Small intestine (tissue), 7 donors: ENCODE results near the gene RNF111. TPM values are rescaled to one million over a fixed set of nuclear protein-coding genes. Genes with fewer than 3 reads are reported as not detected.
A peak's percentile ranks its signal among the peaks of the same experiment; 100 is the strongest.

Experiments used
- DNase-seq, 2 donors: peaks; one replicate each; pipeline versions ENCODE4 v3.0.0 to v3.0.0-alpha.2; 2013
- FAIRE-seq: peaks from 2 replicates; lab custom pipeline; 2012; peaks lifted over from hg19 to GRCh38; lab: Jason Lieb, UNC
- H3K27ac ChIP-seq, 3 donors: one replicate each; pipeline ENCODE4 v1.5.1; 2013; ENCODE audit warnings: low read length in 2 of 3, mild to moderate bottlenecking in 2 of 3, control low read depth in 1 of 3, inconsistent platforms in 1 of 3, low read depth in 1 of 3, moderate library complexity in 1 of 3
- H3K27me3 ChIP-seq, 3 donors: one replicate each; pipeline ENCODE4 v1.6.1; 2013; ENCODE audit warnings: low read length in 3 of 3, inconsistent platforms in 1 of 3; ENCODE audit not compliant: control insufficient read depth in 3 of 3, insufficient read depth in 3 of 3
- H3K36me3 ChIP-seq, 3 donors: one replicate each; pipeline ENCODE4 v1.6.1; 2013; ENCODE audit warnings: low read length in 3 of 3, inconsistent platforms in 1 of 3, low read depth in 1 of 3, mild to moderate bottlenecking in 1 of 3, moderate library complexity in 1 of 3; ENCODE audit not compliant: control insufficient read depth in 3 of 3, insufficient read depth in 2 of 3
- H3K4me1 ChIP-seq, 3 donors: one replicate each; pipeline ENCODE4 v1.6.1; 2013; ENCODE audit warnings: low read length in 2 of 3, inconsistent platforms in 1 of 3, low read depth in 1 of 3, mild to moderate bottlenecking in 1 of 3, moderate library complexity in 1 of 3; ENCODE audit not compliant: control insufficient read depth in 3 of 3, insufficient read depth in 2 of 3
- H3K4me3 ChIP-seq, 3 donors: one replicate each; pipeline ENCODE4 v1.5.1; 2013; ENCODE audit warnings: low read length in 3 of 3, control low read depth in 1 of 3, inconsistent platforms in 1 of 3, low read depth in 1 of 3, mild to moderate bottlenecking in 1 of 3, moderate library complexity in 1 of 3
- H3K9me3 ChIP-seq, 2 donors: one replicate each; pipeline ENCODE4 v1.6.1; 2013; ENCODE audit warnings: low read depth in 1 of 2, low read length in 1 of 2; ENCODE audit not compliant: control insufficient read depth in 2 of 2, insufficient read depth in 1 of 2
- WGBS, 3 donors: extraction: QIAGEN DNeasy Blood & Tissue Kit; methylation state at CpG; one replicate each; pipeline ENCODE4 v1.1.7; 2013; 5-methylcytosine and 5-hydroxymethylcytosine counted together
- polyA plus RNA-seq, 4 donors: library from polyadenylated mRNA; stranded (reverse) in 3 of 4; unstranded in 1 of 4; fragments of 200-250 nt in 3 of 4; fragments of 120-200 nt in 1 of 4; gene quantifications; one replicate each; pipeline versions ENCODE4 v1.2.1 to v1.2.3, GENCODE V29; 2013
- donor health status: healthy with polysubstance abuse.
- donor health status: control.
- donor health status: control.
- donor health status: Bipolar disorder and iron deficiency.
- donor health status: healthy.

The RNF111 gene
- polyA plus RNA-seq, 4 donors: 7.0 to 28.0 (median 8.8) TPM

GRCh38 chr15:59005579-59005978 lies 18.1 kb downstream of the RNF111 start:
- H3K4me3 ChIP-seq: no peak overlapping the region
- H3K4me1 ChIP-seq: peaks cover 0 to 3% (median 0%) of the 10 kb centered on the region in 3 donors
- H3K36me3 ChIP-seq: peaks cover 3 to 19% (median 3%) of the 10 kb centered on the region in 3 donors
- no peaks in the 10 kb centered on the region for H3K9me3 ChIP-seq
- no peak overlapping the region for H3K27ac ChIP-seq
- WGBS, 3 donors: 80 to 93% (median 91%) methylated on average over 5 of the region's 5 CpGs
- H3K27me3 ChIP-seq: no peaks in the 10 kb centered on the region
- FAIRE-seq: no peak
- no peak for DNase-seq

DNA sequence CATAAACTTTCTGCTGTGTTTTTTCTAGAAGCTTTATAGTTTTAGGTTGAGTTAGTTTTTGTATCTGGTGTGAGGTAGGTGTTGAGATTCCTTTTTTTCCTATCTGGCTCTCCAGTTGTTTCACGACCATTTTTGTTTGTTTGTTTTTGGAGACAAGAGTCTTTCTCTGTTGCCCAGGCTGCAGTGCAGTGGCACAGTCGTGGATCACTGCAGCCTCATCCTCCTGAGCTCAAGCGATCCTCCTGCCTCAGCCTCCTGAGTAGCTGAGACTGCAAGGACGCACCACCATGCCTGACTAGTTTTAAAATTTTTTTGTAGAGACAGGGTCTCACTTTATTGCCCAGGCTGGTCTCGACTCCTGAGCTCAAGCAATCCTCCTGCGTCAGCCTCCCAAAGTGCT lies 20.6 kb downstream of the RNF111 start:
- no peak overlapping the region for H3K4me3 ChIP-seq

GRCh38 chr15:59011262-59011952 lies 23.9 kb downstream of the RNF111 start:
- H3K36me3 ChIP-seq: peaks cover 0 to 20% (median 0%) of the 10 kb centered on the region in 3 donors
- no peak for FAIRE-seq
- peaks cover 0 to under 1% of the 10 kb centered on the region in 2 donors for H3K9me3 ChIP-seq
- no peak overlapping the region for H3K27ac ChIP-seq
- no peak overlapping the region for H3K4me3 ChIP-seq
- 61 to 75% (median 70%) methylated on average over 3 of the region's 3 CpGs for WGBS, 3 donors
- H3K27me3 ChIP-seq: no peaks in the 10 kb centered on the region
- no peak for DNase-seq
- no peaks in the 10 kb centered on the region for H3K4me1 ChIP-seq

More for the DNA sequence above, 20.6 kb downstream of the RNF111 start:
- no peak overlapping the region for H3K27ac ChIP-seq
- no peaks in the 10 kb centered on the region for H3K27me3 ChIP-seq
- H3K9me3 ChIP-seq: no peaks in the 10 kb centered on the region
- peaks cover 3 to 21% (median 3%) of the 10 kb centered on the region in 3 donors for H3K36me3 ChIP-seq
- no peak for DNase-seq
- 92 to 95% (median 93%) methylated on average over 6 of the region's 6 CpGs for WGBS, 3 donors
- no peaks in the 10 kb centered on the region for H3K4me1 ChIP-seq
- FAIRE-seq: no peak

GRCh38 chr15:59013246-59013873 lies 25.9 kb downstream of the RNF111 start:
- no peak overlapping the region for H3K27ac ChIP-seq
- WGBS, 3 donors: 77 to 81% (median 80%) methylated on average over 3 of the region's 3 CpGs
- no peaks in the 10 kb centered on the region for H3K27me3 ChIP-seq
- no peak overlapping the region for H3K4me3 ChIP-seq
- no peak for DNase-seq
- no peak for FAIRE-seq
- peaks cover 0 to 6% of the 10 kb centered on the region in 2 donors for H3K9me3 ChIP-seq
- H3K36me3 ChIP-seq: peaks cover 0 to 20% (median 1%) of the 10 kb centered on the region in 3 donors
- no peaks in the 10 kb centered on the region for H3K4me1 ChIP-seq

- WGBS, 3 donors: 90 to 100% (median 100%) methylated on average over 1 of the region's 1 CpG
- H3K9me3 ChIP-seq: peaks cover 0 to 6% of the 10 kb centered on the region in 2 donors
- no peak for FAIRE-seq
- H3K27me3 ChIP-seq: no peaks in the 10 kb centered on the region
- DNase-seq: no peak
- peaks cover 0 to 23% (median 1%) of the 10 kb centered on the region in 3 donors for H3K36me3 ChIP-seq
- no peak overlapping the region for H3K27ac ChIP-seq
- H3K4me3 ChIP-seq: no peak overlapping the region
- H3K4me1 ChIP-seq: no peaks in the 10 kb centered on the region
Observed at GRCh38 chr15:59014068-59014467, 26.6 kb downstream of the RNF111 start.

DNA sequence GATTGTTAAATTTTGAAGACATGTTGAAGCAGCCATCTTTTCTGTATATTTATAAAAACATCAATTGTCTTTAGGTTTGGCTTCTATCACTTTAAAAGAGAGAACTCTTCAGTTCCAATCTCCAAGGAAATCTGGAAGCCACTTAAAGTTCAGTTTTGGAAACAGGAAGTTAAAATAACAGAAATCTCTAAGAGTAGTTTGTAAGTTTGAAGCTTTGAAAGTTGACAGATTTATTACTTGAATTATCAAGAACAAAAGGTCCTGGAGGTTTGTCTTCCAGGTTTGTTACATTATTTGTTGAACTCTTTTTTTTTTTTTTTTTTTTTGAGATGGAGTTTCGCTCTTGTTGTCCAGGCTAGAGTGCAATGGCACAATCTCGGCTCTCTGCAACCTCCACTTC lies 30.0 kb downstream of the RNF111 start:
- H3K27me3 ChIP-seq: no peaks in the 10 kb centered on the region
- H3K4me1 ChIP-seq: no peaks in the 10 kb centered on the region
- H3K27ac ChIP-seq: no peak overlapping the region
- FAIRE-seq (no peak), DNase-seq (no peak)
- peaks cover 0 to 22% (median 1%) of the 10 kb centered on the region in 3 donors for H3K36me3 ChIP-seq
- H3K9me3 ChIP-seq: peaks cover 0 to 6% of the 10 kb centered on the region in 2 donors
- WGBS, 3 donors: 92 to 100% (median 100%) methylated on average over 2 of the region's 2 CpGs
- H3K4me3 ChIP-seq: no peak overlapping the region

DNA sequence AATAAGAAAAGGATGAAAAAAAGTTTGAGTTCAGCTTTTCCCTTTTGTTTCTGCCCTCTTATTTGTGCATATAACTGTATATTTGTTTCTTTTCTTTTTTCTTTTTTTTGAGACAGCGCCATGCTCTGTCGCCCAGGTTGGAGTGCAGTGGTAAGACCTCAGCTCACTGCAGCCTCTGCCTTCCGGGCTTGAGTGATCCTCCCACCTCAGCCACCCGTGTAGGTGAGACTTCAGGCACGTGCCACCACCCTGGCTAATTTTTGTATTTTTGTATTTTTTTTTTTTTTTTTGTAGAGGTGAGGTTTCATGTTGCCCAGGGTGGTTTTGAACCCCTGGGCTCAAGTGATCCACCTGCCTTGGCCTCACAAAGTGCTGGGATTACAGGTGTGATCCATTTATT lies 31.4 kb downstream of the RNF111 start:
- Histone ChIP-seq H3K9me3 (peaks cover 0 to 6% of the 10 kb centered on the region in 2 donors), H3K36me3 (peaks cover 0 to 25% (median 1%) of the 10 kb centered on the region in 3 donors), H3K27me3 (no peaks in the 10 kb centered on the region), H3K4me1 (no peaks in the 10 kb centered on the region), H3K27ac (no peak overlapping the region), H3K4me3 (no peak overlapping the region)
- FAIRE-seq: no peak
- DNase-seq: no peak
- 90 to 92% (median 90%) methylated on average over 5 of the region's 5 CpGs for WGBS, 3 donors

- H3K4me1 ChIP-seq: no peaks in the 10 kb centered on the region
- DNase-seq (peak in 1 of 2 donors; percentile 7), FAIRE-seq (no peak)
- no peak overlapping the region for H3K27ac ChIP-seq
- peaks cover 0 to 24% (median 1%) of the 10 kb centered on the region in 3 donors for H3K36me3 ChIP-seq
- H3K27me3 ChIP-seq: no peaks in the 10 kb centered on the region
- H3K4me3 ChIP-seq: no peak overlapping the region
- H3K9me3 ChIP-seq: peaks cover 0 to 6% of the 10 kb centered on the region in 2 donors
Observed at GRCh38 chr15:59020322-59020721, 32.9 kb downstream of the RNF111 start.
